HCT116 (cell line): ENCODE measurements around the gene CTNNB1. TPM values are rescaled to one million over a fixed set of nuclear protein-coding genes. Genes with fewer than 3 reads are reported as not detected.

Source experiments
- ATAC-seq: fragments of 200-7000 bp; cut with Tn5 transposase; 2 replicates; pipeline ENCODE4 v1.9.1; 2020; ENCODE audit warnings: mild to moderate bottlenecking, moderate library complexity
- BruUV-seq: library from RNA; stranded (reverse); fragments of 400-500 nt; replicated peaks from 2 replicates; lab custom pipeline; 2021; lab: Mats Ljungman, UMichigan
- CTCF ChIA-PET: fragments of 300-600 bp; sonication (Branson Sonifier 250); formaldehyde crosslinking; loops from one replicate; lab custom pipeline; 2021; ENCODE audit warnings: antibody characterized with exemption; lab: Charles Lee
- POLR2A ChIA-PET: fragments of 300-600, 350-600 bp; sonication (Branson Sonifier 250); formaldehyde crosslinking; loops from one replicate; lab custom pipeline; 2021; ENCODE audit warnings: antibody characterized with exemption; lab: Charles Lee
- RAD21 ChIA-PET, 2 experiments: fragments of 300-600 bp; sonication (Branson Sonifier 250); formaldehyde crosslinking; loops; one replicate each; lab custom pipeline; 2023; ENCODE audit warnings: low total read pairs in 2 of 2; ENCODE audit not compliant: uncharacterized antibody in 2 of 2, unreplicated experiment in 2 of 2, low non-redundant PET in 1 of 2; lab: Charles Lee
- DNase-seq: peaks from one replicate; pipeline ENCODE4 v3.0.0-alpha.2; 2010; ENCODE audit warnings: low read depth, low spot score
- H2AFZ ChIP-seq: fragments of 200-600 bp; shearing (Covaris generic), sonication (generic); 2 replicates; pipeline ENCODE4 v1.6.1; 2017; ENCODE audit warnings: low read depth, mixed run types, mixed read lengths, antibody characterized with exemption, low read length; ENCODE audit not compliant: poor library complexity, severe bottlenecking
- H3K27ac ChIP-seq: 2 replicates; pipeline ENCODE4 v1.5.1; 2012; ENCODE audit warnings: low read depth, low read length
- H3K27me3 ChIP-seq: fragments of 200-600 bp; sonication (generic); 2 replicates; pipeline ENCODE4 v1.6.1; 2016; ENCODE audit warnings: mixed run types, low read length, mixed read lengths; ENCODE audit not compliant: insufficient read depth
- H3K36me3 ChIP-seq, 2 experiments: fragments of 200-500 bp in 1 of 2; fragments of 200-600 bp in 1 of 2; sonication (Bioruptor generic) in 1 of 2; sonication (generic) in 1 of 2; 2 replicates each; pipeline versions ENCODE4 v1.5.1 to v1.6.1; 2014 to 2016; ENCODE audit warnings: low read length in 2 of 2, inconsistent platforms in 1 of 2, mixed read lengths in 1 of 2, mixed run types in 1 of 2; ENCODE audit not compliant: insufficient read depth in 2 of 2, control insufficient read depth in 1 of 2
- H3K4me1 ChIP-seq, 2 experiments: fragments of 200-600 bp in 1 of 2; sonication (generic) in 1 of 2; 2 replicates each; pipeline versions ENCODE4 v1.5.1 to v1.6.1; 2012 to 2017; ENCODE audit warnings: low read length in 2 of 2, inconsistent platforms in 1 of 2, mild to moderate bottlenecking in 1 of 2, mixed read lengths in 1 of 2, mixed run types in 1 of 2, moderate library complexity in 1 of 2; ENCODE audit not compliant: insufficient read depth in 2 of 2, control insufficient read depth in 1 of 2
- H3K4me2 ChIP-seq: fragments of 200-600 bp; sonication (generic); 2 replicates; pipeline ENCODE4 v1.6.1; 2017; ENCODE audit warnings: mixed run types, low read length, mixed read lengths
- H3K4me3 ChIP-seq, 2 experiments: fragments of 200-600 bp in 1 of 2; sonication (generic) in 1 of 2; replicated peaks in 1 of 2; 2 replicates each; pipeline ENCODE4 v1.5.1; 2011 to 2016; ENCODE audit warnings: low read length in 2 of 2, control low read depth in 1 of 2, low read depth in 1 of 2, mild to moderate bottlenecking in 1 of 2, mixed read lengths in 1 of 2, mixed run types in 1 of 2
- H3K79me2 ChIP-seq: fragments of 200-600 bp; sonication (generic); 2 replicates; pipeline ENCODE4 v1.6.1; 2017; ENCODE audit warnings: mild to moderate bottlenecking, mixed run types, low read length, moderate library complexity, mixed read lengths; ENCODE audit not compliant: insufficient read depth
- H3K9ac ChIP-seq: fragments of 200-600 bp; sonication (generic); 2 replicates; pipeline ENCODE4 v1.6.1; 2016; ENCODE audit warnings: low read length, mixed read lengths
- H3K9me2 ChIP-seq: fragments of 200-600 bp; sonication (generic), shearing (Covaris generic); 2 replicates; pipeline ENCODE4 v1.6.1; 2017; ENCODE audit warnings: mixed run types, mild to moderate bottlenecking, moderate library complexity; ENCODE audit not compliant: insufficient read depth
- H3K9me3 ChIP-seq, 2 experiments: fragments of 200-500 bp in 1 of 2; fragments of 200-600 bp in 1 of 2; sonication (Bioruptor generic) in 1 of 2; sonication (generic) in 1 of 2; 2 replicates each; pipeline ENCODE4 v1.6.1; 2014 to 2017; ENCODE audit warnings: low read length in 2 of 2, mixed read lengths in 2 of 2, inconsistent platforms in 1 of 2, low read depth in 1 of 2, mild to moderate bottlenecking in 1 of 2, mixed run types in 1 of 2, moderate library complexity in 1 of 2; ENCODE audit not compliant: control insufficient read depth in 1 of 2, insufficient read depth in 1 of 2
- H4K20me1 ChIP-seq: fragments of 200-600 bp; sonication (generic), shearing (Covaris generic); 2 replicates; pipeline ENCODE4 v1.6.1; 2017; ENCODE audit warnings: mixed run types, mild to moderate bottlenecking, moderate library complexity; ENCODE audit not compliant: insufficient read depth
- CBX3 ChIP-seq: IDR thresholded peaks from 2 replicates; pipeline ENCODE4 v1.6.1; 2012; ENCODE audit warnings: low read depth
- CEBPB ChIP-seq: IDR thresholded peaks from 2 replicates; pipeline ENCODE4 v1.6.1; 2012; ENCODE audit warnings: low read depth
- EZH2phosphoT487 ChIP-seq: fragments of 200-600 bp; IDR thresholded peaks from 2 replicates; pipeline ENCODE4 v1.6.1; 2018; ENCODE audit warnings: antibody characterized with exemption, borderline replicate concordance
- POLR2A ChIP-seq: IDR thresholded peaks from 2 replicates; pipeline ENCODE4 v1.7.0; 2011; ENCODE audit warnings: borderline replicate concordance; ENCODE audit not compliant: insufficient read depth, insufficient read length; ENCODE audit errors: extremely low read depth
- POLR2AphosphoS5 ChIP-seq: IDR thresholded peaks from 2 replicates; pipeline ENCODE4 v1.6.1; 2011; ENCODE audit warnings: mild to moderate bottlenecking, low read depth, low read length, moderate library complexity
- RAD21 ChIP-seq: IDR thresholded peaks from 2 replicates; pipeline ENCODE4 v1.6.1; 2012; ENCODE audit warnings: low read depth, mild to moderate bottlenecking
- ZFX ChIP-seq: fragments of 450-650 bp; IDR thresholded peaks from 2 replicates; pipeline ENCODE4 v1.6.1; 2017
- intact Hi-C: fragments of 100-400 bp; cut with micrococcal nuclease; formaldehyde crosslinking; loops from 2 replicates; pipeline ENCODE4 v1.10.0; 2022
- total RNA-seq: library from RNA; stranded (reverse); gene quantifications from one replicate; pipeline ENCODE4 v1.2.1, GENCODE V29; 2021; ENCODE audit not compliant: unreplicated experiment

CTNNB1 gene
- total RNA-seq, 1 experiment from 2014 or later = 265 TPM

GRCh38 chr3:41241800-41242571 is 42.7 kb downstream of the CTNNB1 start:
- H3K4me1 ChIP-seq = no peaks in the 10 kb centered on the region
- no peak overlapping the region for H3K27ac ChIP-seq
- no peaks in the 10 kb centered on the region for H3K9me2 ChIP-seq
- H3K4me2 ChIP-seq = no peak overlapping the region
- intact Hi-C loops = no loop called here
- no peak overlapping the region for H3K9ac ChIP-seq
- TF ChIP-seq EZH2phosphoT487 = no peak
- H3K36me3 ChIP-seq = peaks cover 16 to 29% of the 10 kb centered on the region in 2 experiments
- H2AFZ ChIP-seq = no peak overlapping the region
- ChIA-PET RAD21 (no interaction called here), POLR2A (no interaction called here), CTCF (no interaction called here)
- no peaks in the 10 kb centered on the region for H3K27me3 ChIP-seq
- DNase-seq (no peak), ATAC-seq (no peak)
- H3K4me3 ChIP-seq = no peak overlapping the region
- H3K79me2 ChIP-seq = no peaks in the 10 kb centered on the region
- H4K20me1 ChIP-seq = no peaks in the 10 kb centered on the region; the same call in 1 of the 2 replicates
- H3K9me3 ChIP-seq = no peaks in the 10 kb centered on the region
- no TSS peak for BruUV-seq

- no peak for DNase-seq
- H3K4me1 ChIP-seq = peaks cover 0 to 4% of the 10 kb centered on the region in 2 experiments; a peak in 1 of 4 replicates
- no peak overlapping the region for H2AFZ ChIP-seq
- peaks cover 5 to 18% of the 10 kb centered on the region in 2 experiments; a peak in 2 of 4 replicates for H3K36me3 ChIP-seq
- H3K27me3 ChIP-seq = no peaks in the 10 kb centered on the region
- intact Hi-C loops = no loop called here
- ChIA-PET CTCF (no interaction called here), POLR2A (interaction anchor here (1.4 kb wide), 1 partner anchor 44 kb away, joined by 3 read pairs; the partner anchor contains the start of gene CTNNB1), RAD21 (no interaction called here)
- H3K9me3 ChIP-seq = no peaks in the 10 kb centered on the region
- BruUV-seq = no TSS peak
- no peak overlapping the region for H3K4me2 ChIP-seq
- no peaks in the 10 kb centered on the region for H3K9me2 ChIP-seq
- no peaks in the 10 kb centered on the region for H3K79me2 ChIP-seq
- H3K27ac ChIP-seq = no peak overlapping the region
- no peaks in the 10 kb centered on the region; the same call in 1 of the 2 replicates for H4K20me1 ChIP-seq
- TF ChIP-seq ZFX = no peak
- no peak for TF ChIP-seq CEBPB
- no peak for TF ChIP-seq RAD21
- no peak for TF ChIP-seq POLR2A
- peak; percentile 28; the same call in 1 of the 2 replicates for TF ChIP-seq POLR2AphosphoS5
- no peak for TF ChIP-seq CBX3
- no peak overlapping the region for H3K9ac ChIP-seq
- no peak; the same call in 1 of the 2 replicates for ATAC-seq
- H3K4me3 ChIP-seq = no peak overlapping the region
Observed at GRCh38 chr3:41243183-41243582, 43.9 kb downstream of the CTNNB1 start.
